Measurements from ENCODE around the gene DDR2. TPM values are rescaled to one million over a fixed set of nuclear protein-coding genes. Genes with fewer than 3 reads are reported as not detected.

DDR2 gene
- total RNA-seq, 1 donor from 2014 or later, result 187 TPM

DNA sequence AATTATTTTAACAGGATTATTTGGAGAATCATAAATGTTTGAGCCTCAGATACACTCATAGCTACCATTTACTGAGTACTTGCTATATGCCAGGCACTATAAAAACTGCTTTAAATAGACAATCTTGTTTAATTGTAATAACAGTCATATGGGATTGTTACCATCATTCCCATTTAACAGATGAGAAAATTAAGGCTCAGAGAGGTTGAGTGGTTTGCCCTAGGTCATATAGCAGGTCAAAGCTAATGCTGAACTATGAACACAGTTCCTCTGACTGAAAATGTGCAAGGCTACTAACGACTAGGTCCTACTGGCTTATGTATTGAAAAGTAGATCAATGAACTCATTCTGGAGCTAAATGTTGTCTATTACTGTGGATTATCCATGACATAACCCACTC lies 63.4 kb downstream of the DDR2 start:
- DNase-seq (ENCODE audit: low spot score), result no peak

DNA sequence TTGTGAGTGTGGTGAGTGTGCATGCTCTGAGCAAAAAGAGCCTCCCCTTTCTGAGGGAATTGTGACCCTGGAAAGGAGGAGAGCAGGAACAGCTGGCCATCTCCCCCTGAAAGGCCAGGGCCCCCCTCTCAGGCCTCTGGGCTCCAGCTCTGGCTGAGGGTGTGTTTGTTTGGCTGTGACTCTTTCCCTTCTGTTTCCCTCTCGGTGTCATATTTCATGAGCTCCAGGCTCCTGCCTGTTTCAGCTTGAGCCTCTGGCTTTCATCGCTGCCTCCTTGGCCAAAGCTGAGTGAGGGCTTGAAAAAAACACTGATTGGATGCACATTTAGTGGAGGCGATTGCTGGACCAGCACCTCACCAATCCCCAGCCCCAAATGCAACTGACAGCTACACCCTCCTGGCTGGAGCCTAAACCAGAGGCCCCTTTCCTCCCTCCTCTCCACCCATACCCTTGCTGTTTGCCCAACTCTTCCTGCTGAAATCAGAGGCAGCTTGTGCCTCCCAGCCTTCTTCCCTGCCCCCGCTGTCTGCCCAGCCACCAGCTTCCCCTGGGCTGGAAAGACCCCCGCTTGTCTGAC lies 64.1 kb downstream of the DDR2 start:
- no peak for DNase-seq (ENCODE audit: low spot score)

GRCh38 chr1:162697140-162697895 lies 65.1 kb downstream of the DDR2 start:
- DNase-seq (ENCODE audit: low spot score), result no peak

DNA sequence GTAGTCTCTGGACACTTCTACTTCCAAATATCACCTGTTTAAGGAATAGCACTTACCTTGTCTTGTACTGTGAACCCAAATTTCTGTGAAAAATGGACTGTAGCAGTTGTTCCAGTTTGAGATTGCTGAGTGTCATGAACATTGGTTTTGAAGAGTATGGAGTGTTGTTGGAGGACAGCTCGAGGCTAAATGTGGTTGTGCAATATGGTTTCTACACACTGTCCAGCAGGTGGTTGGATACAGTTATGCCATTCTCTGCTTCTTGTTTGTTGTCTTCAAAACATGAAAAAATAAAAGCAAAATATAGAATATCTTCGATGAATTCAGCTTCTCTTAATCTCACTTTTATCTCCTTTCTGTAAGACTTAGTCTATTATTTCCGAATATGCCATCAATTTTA lies 67.1 kb downstream of the DDR2 start:
- DNase-seq (ENCODE audit: low spot score), result no peak

- DNase-seq (ENCODE audit: low spot score), result no peak
These were observed 67.9 kb downstream of the DDR2 start for GRCh38 chr1:162700131-162700530.

DNA sequence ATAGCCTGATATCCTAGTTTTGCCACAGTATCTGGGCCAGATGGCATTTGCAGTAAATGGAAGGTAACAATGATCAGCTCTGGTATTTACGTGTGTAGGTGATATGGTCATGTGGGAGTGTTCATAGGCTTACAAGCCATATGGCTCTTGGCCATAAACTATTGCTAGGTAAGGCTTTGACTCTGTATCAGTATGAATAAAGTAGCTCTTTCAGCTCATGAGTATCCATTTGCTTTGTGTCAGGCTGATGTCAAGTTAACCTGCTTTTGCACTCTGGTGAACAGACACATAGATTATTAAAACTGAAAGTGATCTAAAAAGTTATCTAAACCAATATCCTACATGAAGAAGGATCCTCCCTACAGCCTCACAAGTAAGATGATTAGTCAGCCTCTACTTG lies 69.0 kb downstream of the DDR2 start:
- no peak for DNase-seq (ENCODE audit: low spot score)

DNA sequence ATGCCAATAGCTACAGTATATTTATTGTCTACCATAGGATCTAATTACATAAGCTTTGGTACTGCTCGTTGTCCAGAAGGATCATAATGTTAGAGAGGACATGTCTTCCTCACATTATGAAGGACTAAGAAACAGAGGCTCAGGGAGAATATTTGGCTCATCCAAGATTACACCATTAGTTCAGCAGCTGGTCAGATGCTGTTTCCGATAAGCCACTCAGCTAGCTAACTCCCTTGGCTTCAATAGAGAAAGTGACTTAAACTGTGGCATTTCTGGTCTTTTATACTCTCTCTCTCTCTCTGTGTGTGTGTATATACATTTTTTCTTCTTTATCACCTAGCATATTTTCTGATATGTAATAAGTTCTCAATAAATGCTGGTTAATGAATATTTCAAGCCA lies 70.4 kb downstream of the DDR2 start:
- DNase-seq (ENCODE audit: low spot score), result no peak

DNA sequence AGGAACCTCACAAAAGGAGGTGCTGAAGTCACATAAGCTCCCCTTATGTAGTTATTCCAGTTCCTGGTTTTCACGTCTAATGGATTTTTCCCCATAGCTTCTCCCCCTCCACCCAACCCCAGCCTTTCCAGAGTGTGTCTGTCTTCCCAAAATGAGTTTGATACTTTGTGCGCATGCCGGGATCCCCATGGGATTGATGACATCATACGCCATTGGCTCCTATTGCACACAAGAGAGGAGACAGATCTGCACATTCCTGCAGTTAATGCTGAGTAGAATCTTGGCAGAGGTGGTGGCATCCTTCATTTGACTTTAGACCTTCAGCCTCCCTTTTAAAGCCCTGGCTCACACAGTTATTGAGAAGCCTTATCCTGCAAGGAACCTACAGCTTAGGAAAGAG lies 71.4 kb downstream of the DDR2 start:
- no peak for DNase-seq (ENCODE audit: low spot score)

DNA sequence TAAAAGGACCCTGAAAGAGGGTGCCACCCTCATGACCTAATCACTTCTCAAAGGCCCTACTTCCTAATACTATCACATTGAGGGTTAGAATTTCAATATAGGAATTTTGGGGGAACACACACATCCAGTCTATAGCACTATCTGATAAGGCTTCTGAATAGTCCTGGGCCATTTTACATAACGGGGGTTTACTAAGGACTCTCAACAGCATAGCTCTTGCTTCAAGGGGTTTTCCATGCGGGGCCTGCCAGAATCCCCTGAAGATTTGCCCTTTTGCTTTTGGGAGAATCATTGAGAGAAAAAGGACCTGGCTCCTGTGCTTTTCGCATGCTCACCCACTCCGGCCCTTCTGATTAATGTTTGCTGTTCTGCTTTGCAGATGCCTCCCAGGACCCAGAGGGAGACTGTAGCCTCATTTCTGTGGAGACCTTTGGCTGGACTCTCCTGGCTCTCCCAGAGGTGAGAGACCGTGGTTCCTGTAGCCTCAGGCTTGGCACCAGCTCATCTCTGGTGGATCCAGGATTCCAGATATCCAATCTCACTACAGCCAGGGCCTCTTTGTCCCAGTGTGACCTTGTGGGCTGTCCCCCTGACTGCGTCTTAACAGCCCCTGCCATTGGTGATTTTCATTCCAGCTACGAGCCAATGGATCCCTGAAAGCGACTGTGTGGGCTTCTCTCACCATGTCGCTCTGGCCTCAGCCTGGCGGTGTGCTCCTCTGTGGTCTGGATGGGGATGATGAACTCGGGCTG lies 72.6 kb downstream of the DDR2 start:
- no peak for DNase-seq (ENCODE audit: low spot score)

DNA sequence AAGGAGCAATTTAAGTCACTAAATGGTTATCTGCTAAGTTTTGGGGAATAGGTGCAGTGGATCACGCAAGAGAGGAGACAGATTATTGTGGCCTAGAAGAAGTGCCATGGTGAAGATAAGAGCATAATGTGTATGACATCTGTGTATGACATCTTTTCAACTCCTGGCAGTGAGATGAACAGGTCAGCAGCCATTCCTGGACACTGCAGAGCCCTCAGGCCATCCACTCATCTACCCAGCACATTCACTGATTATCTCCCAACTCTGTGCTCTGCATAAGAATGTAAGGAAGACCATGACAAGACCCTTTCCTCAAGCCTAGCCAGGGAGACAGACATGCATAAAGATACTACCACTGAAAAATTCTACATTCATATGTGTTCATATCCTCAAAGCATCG lies 73.7 kb downstream of the DDR2 start:
- DNase-seq (ENCODE audit: low spot score), result no peak

DNA sequence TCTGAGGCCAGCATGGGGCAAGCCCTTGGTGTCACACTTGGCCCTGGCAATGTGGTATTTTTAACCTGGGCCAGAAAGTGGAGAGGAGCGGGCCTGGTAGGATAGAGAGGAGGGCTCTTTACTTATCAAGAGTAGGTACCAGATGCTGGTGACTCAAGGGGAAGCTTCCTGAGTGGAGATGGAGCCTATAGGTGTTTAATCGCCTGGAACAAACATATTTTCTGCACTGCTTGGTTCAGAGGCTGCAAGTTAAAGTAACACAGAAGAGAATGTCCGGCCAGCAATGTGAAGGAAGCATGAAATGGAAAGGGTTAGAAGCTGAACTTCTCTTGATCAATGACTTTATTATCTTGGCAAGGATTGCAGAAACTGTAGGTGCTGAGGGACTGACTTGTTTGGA lies 74.3 kb downstream of the DDR2 start:
- DNase-seq (ENCODE audit: low spot score), result no peak

- no peak for DNase-seq (ENCODE audit: low spot score)
These were observed 76.0 kb downstream of the DDR2 start for GRCh38 chr1:162708286-162708685.

DNA sequence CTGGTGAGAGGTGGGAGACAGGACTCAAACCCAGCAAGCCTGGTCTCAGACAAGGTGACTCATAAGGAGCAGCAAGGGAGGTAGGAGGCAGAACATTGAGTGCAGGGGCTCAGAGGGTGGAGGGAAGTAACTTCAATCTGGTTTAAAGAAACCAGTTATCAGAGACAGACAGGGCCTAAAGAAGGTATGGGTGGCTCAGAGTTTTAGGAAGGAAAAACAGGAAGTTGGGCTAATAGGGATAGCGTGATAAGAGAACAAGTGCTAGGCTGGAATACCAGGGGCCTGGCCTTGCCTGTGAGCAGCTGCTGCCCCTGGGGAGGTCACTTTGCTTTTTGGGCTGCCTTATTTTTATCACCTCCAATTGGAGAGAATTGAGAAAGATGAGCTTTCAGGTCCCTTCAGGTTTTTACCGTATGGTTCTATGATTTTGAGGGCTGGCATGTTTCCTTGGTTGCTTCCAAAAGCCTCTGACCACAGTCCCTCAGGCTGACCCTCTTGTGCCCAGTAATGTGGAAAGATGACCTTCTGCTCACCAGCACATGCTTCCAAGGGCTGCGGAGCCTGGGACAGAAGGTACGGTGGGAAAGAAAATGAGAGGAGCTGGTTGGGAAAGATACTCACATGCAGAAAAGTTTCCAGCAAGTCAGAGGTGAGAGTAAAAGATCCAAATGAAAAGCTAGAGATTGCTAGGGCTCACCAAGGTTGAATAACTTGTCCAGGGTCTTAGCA lies 77.0 kb downstream of the DDR2 start:
- no peak for DNase-seq (ENCODE audit: low spot score)

DNA sequence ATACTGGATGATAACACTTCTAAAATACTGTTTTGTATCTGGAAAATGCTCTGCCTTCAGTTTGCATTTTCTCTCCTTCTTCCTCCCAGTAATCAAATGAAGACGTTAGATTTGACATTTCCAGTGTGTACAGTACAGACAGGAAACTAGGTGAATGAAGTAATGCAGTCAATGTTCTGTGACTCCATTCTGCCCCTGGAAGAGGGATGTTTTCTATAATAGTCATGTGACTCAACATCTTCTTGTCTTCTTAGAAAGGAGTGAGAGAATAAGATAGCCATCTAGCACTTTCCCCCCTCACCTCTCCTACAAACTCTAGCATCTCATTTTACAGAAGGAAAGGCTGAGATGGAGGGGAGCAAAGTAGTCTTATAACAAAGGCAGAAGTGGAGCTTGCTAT lies 77.6 kb downstream of the DDR2 start:
- no peak for DNase-seq (ENCODE audit: low spot score)

DNA sequence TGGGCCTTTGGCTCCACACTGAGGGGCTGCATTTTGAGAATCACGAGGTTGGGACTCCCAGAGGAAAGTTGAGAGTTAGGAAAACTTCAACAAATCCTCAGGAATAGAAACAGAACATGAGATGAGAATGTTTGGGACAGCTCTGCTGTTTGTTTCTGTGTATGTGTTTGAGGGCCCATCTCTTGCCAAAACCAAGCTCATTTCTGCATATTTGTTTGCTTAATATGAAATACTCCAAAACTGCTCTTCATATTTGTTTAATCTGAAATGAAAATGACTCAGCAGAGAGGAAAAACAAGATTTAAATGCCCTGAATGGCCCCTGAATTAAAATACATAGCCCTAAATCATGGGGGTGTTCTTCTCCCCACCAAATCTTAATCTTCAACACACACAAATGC lies 78.1 kb downstream of the DDR2 start:
- DNase-seq (ENCODE audit: low spot score), result no peak

DNA sequence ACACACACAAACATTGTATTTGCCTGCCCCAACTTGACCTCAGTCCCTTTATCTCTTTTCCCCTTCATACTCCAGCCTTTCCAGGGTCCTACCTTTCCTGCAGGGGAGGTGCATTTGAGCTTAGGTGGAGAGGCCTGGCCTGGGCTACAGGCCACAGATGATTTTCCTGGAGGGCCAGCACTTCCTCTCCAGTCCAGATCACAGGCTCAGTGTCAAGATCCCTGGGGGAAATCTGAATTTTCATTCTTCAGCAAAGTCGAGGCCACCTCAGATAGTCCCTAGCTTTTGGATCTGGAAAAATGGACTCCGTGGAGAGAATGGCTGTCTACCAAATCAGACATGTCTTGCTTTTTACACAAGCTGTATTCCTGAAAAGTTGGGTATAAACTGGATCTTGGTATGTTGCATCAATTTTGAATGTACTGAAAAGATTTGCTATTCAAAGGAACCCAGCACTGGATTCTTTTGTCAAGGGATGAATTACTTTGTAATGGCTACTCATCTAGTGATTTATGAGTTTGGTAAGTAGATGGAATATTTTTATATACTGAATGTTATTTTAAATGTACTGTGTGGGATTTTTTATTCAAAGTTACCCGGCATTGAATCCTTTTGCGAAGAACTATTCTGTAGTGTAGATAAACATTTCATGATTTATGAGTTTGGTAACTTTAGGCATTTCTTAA lies 78.7 kb downstream of the DDR2 start:
- no peak for DNase-seq (ENCODE audit: low spot score)

DNA sequence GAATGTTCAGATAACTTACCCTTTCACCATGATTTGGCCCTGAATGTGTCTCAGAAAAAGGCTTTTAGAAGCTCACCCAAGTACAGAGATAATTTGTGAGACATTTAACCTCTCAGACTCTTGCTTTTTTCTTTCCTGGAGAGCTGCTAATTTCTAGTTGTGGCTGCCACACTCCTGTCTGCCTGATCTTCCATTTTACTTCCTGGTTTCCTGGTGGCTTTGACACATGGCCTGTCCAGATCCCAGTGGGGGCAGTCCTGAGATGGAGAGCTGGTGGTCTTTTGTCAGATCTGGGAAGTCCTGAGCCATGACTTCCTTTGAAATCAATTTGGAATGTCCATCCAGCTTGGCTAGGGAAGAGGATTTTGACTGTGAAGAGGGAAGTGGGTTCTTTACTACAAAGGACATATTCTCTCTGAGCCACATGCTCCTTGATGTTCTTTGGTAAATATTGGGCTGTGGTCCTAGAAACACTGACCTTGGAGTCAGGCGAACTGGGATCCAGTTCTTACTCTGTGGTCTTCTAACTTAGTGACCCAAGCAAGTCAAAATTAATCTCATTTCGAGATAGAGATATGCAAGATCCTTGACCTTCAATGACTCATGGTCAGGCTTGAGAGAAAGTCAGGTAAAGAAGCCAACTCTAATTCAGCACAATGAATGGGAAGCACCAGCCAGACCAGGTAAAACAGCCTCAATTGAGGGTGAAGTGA lies 80.2 kb downstream of the DDR2 start:
- DNase-seq (ENCODE audit: low spot score), result no peak

DNA sequence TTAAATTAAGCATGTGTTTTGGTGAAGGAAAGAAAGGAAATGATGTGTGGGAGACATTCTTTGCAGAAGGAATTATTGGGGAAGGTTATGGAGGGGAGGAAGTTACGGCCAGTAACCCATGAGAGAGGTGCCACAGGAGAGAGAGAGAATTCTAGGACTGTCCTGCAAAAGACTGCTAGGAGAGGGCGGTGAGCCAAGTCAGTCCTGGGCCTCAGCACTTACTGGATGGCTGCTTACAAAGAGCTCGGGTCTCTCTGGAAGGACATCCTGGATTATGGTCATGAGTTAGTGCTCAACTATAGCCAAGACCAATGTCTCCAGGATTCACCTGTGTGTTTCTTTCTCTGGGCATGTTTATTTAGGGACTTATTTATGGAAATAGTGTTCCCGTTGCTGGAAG lies 83.9 kb downstream of the DDR2 start:
- no peak for DNase-seq (ENCODE audit: low spot score)

GRCh38 chr1:162716552-162716951 lies 84.3 kb downstream of the DDR2 start:
- no peak for DNase-seq (ENCODE audit: low spot score)

DNA sequence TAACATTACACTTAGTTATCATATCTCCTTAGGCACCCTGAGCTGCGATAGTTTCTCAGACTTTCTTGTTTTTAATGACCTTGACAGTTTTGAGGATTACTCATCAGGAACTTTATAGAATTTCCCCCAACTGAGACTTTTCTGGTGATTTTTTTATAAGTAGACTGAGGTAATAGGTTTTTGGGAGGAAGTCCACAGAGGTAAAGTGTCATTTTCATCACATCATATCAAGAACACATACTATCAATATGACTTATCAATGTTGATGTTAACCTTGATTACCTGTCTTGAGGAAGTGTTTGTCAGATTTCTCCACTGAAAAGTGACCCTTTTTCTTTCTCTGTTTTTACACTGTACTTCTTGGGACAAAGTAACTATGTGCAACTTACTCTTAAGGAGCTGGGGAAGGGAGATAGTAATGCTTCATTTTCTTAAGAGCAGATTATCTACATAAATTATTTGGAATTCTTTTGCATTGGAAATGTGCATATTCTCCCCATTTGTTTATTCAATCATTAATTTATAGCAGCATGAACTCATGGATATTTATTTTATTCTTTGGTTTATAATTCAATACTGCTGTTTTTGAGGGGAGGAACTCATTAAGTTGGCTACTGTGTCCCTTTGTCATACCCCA lies 85.4 kb downstream of the DDR2 start:
- no peak for DNase-seq (ENCODE audit: low spot score)
